Measurements from ENCODE around the gene CEP43.

The CEP43 gene

DNA sequence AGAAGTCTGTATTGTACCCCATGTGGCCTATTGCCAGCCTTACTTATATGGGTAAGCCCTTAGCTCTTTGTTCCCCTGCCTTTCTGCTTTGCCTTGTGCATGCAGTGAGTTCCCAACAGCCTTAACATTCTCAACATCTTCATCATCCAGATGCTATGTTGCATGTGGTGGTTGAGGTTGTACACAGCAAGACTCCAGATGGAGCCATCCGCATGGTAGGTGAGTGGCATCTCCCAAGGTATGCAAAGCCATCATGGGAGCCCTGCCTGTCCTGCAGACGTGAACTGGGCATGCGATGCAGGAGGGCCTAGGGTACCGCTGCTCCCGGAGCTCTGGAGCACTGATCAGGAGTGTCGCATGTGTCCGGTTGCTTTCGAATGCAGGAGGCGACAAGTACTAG, 16.1 kb downstream of the CEP43 start:
- DNase-seq: no peak

DNA sequence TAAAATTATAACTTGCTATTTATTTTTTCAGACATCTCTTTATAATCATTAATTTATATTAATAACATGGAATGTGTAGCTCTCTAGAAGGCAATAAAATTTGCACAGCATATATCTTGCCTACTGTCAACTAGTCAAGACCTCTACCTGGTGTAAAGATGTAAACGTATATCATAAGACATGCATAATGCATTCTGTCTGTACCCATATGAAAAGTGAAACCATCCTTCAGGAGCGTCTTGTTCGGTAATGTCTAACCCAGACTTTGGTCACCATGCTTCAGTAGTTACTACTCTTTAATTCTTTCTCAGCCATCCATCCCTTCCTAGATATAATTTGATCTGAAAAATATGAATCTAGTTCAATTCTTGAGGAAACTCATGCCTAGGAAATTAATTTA, 21.0 kb downstream of the CEP43 start:
- no peak for DNase-seq

DNA sequence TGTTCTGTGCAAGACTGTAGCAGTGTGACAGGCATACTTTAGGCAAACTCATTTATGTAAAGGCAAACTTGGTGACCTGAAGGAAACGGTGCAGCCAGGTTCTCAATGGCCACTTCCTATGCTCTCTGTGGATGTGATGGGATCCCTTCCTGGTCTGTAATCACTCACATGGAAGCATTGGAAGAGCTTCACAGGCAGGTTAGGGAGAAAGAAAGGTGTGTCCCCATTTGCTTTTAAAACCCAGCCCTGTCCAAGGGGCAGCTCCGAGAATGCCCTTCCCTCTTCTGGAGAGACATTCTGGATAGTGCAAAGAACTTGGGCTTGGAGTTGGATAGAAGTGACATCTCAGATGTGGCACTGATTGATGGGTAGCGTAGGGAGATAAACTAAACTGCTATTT, 28.1 kb downstream of the CEP43 start:
- no peak for DNase-seq

DNA sequence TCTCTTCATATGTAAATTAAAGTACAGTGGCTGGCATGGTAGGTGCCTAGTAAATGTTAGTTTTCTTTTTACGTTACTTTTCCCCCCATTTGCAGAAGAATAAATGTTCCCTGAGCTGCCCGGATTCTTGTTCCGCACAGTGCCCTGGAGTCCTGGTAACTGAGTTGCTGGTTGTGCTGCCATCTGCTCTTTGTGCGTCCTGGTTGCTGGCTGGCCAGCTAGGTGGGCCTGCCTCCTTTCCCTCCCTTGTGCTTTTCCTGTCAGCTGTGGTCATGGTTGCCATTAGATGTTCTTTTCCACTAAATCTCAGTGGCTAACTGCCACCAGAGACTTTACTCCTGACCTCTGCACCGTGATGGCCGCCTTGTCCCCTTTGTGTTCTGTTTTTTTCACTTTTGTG, 28.6 kb downstream of the CEP43 start:
- DNase-seq: no peak

DNA sequence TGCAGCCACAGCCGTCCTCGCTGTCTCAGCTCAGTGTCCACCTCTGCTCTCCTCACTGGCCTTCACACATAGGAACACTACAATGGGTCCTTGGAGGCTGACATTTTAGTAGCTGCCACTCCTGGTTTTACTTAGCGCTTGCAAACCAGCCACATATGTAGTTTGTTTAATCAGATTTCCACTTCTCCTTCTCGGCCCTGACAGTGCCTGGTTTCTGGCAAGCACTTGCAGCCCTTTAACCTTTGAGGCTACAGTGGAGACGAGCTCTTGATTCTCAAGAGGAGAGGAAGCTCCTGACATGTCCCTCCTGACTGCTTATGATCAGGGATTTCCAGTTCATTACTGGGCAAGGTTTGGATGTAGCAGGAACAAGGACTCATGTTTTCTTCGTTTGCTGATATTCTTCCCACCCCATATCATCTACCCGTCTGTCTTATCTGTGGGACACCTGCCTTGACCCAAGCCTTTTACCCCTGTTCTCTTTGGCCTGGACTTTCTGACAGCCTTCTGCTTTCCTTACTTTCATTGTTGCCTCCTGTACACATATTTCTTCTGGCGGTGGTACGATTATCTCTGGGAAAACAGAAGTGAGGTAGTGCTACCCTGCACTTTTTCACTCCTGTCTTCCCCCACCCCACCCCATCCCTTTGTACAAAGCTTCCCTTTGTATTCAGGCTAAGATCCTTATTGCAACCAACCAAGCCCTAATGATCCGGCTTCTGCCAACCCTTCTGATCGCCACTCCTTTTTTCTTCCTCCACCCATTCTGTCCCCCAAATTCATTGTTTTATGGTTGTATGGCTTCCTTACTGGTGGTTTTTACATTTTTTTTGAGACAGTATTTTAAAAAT, 31.2 kb downstream of the CEP43 start:
- no peak for DNase-seq

DNA sequence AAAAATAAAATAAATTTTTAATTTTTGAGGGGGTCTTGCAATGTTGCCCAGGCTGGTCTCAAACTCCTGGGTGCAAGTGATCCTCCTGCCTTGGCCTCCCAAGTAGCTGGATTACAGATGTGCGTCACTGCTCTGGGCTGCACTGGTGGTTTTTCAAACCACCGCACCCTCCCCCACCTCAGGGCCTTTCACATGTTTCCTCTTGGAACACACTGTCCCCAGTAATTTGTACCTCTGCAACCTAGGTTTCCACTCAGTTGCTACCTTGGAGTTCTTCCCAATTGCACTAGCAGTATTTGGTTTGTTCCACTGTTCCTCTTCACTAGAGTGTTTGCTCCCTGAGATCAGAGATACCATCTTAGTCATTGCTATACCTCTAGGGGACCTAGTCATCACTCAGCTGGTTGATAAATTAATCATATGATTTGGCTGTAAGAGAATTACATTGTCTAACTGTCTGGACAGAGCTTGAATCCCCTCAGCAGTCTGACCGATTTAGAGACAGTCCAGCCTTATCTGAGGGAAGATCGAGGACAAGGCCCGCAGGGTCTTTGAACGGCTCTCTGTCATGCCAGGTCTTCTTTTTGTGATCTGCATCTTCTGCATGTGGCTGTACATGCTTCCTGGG, 32.0 kb downstream of the CEP43 start:
- no peak for DNase-seq

DNA sequence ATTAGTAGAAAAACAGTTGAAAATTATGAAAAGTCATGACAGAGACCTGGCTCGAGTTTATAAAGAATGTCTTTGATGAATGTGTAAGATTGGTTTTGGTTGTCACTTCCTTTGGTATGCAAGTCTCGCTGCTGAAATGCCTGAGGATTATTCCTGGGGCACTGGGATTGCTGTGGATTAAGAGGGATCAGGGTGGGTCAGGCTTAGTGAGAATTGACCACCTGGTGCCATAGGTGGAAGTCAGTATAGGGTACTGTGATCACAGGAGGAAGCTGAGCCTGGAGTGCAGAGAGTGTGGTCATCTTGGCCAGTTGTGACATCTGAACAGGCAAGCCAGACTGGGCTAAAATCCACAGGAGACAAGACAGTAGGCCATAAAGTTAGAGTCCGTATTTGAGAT, 34.9 kb downstream of the CEP43 start:
- no peak for DNase-seq

DNA sequence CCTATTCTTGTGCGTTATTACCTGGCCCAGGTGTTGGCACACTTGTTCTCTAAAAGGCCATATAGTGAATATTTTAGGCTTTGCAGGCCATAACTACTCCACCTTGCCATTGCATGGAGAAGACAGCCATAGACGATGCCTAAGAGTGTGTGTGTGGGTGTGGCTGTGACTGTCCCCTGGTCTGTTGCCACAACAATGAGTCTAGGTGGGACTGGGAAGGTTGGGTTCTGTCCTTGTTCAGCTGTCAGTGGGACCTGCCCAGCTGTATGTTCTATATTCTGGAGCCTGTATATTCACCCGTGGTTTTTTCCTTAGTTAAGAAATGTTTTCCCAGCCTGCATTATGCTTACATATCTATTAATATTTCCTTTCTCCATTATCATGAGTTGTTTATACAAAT, 38.6 kb downstream of the CEP43 start:
- no peak for DNase-seq

DNA sequence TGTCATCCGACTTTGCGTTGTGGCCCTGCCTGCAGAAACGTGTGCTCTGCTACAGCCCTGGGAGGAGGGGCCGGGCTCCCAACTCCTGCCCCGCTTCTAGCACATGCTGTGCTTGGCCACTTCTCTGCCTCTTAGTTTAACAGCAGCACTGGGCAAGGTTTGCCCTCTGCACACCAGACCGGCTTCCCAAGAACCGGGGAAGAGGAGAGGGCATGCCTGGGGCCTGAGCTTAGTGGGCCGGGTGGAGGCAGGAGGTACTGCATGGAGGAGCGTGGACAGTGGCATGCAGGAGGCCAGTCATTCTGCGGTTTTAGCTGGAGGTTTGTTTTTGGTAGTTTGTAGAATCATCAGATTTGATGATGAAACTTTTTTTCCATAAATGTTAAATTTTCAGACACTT, 45.5 kb downstream of the CEP43 start:
- DNase-seq: no peak

DNA sequence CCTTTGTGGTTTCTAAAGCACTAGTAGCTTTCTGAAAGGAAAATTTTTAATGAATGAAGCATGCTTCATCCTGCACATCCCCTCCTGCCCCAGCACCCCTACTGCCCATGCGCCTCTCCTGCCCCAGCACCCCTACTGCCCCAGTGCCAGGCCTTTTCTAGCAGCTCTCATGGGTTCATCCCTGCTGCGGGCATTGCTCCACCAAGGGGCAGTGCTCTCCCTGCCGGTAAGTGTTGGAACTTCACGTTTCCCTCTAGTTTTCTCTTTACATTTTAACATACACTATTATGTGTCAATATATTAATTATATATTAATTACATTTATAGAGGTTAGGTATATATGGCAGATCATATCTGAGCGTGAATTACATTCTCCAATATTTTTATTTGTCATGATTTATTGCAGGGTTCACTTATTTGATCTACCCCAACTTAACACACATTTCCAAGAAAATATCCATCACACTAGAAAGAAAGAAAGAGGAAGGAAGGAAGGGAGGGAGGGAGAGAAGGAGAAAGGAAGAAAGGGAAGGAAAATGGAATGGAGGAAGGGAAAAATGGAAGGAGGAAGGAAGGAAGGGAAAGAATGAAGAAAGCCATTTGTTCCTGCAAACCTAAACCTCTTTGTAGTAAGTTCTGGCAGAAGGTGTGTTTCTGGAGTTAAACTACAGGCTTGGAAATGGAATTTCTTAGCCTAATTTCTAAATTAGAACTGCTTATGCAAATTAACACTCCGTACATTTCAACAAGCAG, 46.8 kb downstream of the CEP43 start:
- DNase-seq: no peak

DNA sequence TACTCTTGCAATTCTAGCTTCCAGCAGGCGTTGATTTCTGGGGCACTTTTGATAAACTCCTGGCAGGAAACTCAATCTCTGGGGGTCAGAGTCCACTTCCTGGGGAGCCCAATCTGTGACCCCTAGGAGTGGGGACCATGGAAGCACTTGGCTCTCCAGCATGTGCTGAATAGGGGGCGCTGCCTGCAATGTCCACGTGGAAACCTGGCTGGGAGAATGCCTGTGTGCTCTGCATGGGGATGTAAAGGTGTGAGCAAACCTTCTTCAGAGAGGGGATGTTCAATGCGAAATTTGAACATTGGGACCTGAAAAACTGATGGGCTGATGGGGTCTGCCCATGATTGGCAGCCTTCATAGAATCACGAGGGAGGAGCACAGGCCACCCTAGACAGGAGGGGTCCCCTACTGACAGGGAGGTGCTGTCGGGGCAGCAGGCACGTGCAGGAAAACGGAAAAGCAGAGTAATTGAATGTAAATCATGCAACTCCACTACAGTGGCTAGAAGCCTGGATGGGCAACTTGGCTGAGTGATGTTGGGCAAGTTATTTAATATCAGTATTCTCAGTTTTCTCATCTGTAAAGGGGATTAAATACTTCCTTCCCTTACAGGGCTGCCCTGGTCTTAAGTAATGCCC, 47.8 kb downstream of the CEP43 start:
- no peak for DNase-seq

DNA sequence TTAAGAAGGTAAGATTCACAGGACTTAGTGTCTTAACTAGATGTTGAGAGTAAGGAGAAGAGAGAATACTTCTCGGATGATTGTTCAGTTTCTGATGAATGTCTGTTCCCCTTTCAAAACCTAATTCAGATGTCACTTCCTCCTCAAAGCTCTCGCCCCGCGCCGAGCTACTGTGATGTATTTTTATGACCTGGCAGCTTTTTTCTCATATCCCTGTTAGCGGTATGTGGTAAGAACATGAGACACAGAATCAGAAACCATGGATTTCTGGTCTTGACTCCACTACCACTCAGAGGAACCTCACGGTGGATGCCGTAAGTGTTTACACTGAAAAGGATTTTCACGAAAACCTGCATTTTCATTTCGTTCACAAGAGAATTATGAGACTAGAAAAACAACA, 48.4 kb downstream of the CEP43 start:
- DNase-seq: no peak

All from NCI-H187 (cell line).